ENCODE results near the gene MTHFD2L.

DNA sequence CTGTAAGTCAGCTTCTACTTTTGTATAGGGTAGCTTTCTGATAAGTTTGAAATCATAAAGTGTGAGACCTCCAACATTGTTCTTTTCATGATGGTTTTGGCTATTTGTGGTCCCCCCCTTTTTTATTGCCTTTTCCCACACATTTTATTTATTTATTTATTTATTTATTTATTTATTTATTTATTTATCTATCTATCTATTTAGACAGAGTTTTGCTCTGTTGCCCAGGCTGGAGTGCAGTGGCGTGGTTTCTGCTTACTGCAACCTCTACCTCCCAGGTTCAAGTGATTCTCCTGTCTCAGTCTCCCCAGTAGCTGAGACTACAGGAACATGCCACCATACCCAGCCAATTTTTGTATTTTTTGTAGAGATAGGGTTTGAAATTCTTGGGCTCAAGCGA lies 9.7 kb upstream of the MTHFD2L start:
- TF ChIP-seq, protein P1, sequence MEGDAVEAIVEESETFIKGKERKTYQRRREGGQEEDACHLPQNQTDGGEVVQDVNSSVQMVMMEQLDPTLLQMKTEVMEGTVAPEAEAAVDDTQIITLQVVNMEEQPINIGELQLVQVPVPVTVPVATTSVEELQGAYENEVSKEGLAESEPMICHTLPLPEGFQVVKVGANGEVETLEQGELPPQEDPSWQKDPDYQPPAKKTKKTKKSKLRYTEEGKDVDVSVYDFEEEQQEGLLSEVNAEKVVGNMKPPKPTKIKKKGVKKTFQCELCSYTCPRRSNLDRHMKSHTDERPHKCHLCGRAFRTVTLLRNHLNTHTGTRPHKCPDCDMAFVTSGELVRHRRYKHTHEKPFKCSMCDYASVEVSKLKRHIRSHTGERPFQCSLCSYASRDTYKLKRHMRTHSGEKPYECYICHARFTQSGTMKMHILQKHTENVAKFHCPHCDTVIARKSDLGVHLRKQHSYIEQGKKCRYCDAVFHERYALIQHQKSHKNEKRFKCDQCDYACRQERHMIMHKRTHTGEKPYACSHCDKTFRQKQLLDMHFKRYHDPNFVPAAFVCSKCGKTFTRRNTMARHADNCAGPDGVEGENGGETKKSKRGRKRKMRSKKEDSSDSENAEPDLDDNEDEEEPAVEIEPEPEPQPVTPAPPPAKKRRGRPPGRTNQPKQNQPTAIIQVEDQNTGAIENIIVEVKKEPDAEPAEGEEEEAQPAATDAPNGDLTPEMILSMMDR (IDR thresholded peaks at IDR 0.05): no peak
- TF ChIP-seq POLR2A (IDR thresholded peaks at IDR 0.05): no peak
